Immature natural killer cell (primary cell): Measurements from ENCODE around the gene ACTL8. TPM values are rescaled to one million over a fixed set of nuclear protein-coding genes. Genes with fewer than 3 reads are reported as not detected.

Source experiments
- DNase-seq, 3 donors: peaks; one replicate each; pipeline ENCODE4 v3.0.0; 2022; ENCODE audit warnings: mixed read lengths in 1 of 3
- H3K27ac Mint-ChIP-seq, 6 donors: one replicate each; pipeline ENCODE4 v1.8.0; 2020; ENCODE audit warnings: mixed read lengths in 6 of 6, mild to moderate bottlenecking in 5 of 6, inconsistent platforms in 4 of 6, moderate library complexity in 3 of 6
- H3K27me3 Mint-ChIP-seq, 3 donors: one replicate each; pipeline ENCODE4 v1.8.0; 2020 to 2021; ENCODE audit warnings: low read depth in 3 of 3, mild to moderate bottlenecking in 3 of 3, mixed read lengths in 3 of 3, moderate library complexity in 3 of 3, inconsistent platforms in 1 of 3
- H3K36me3 Mint-ChIP-seq, 3 donors: one replicate each; pipeline ENCODE4 v1.8.0; 2020; ENCODE audit warnings: mixed read lengths in 3 of 3, inconsistent platforms in 2 of 3, mild to moderate bottlenecking in 2 of 3
- H3K4me1 Mint-ChIP-seq, 2 donors: one replicate each; pipeline ENCODE4 v1.8.0; 2020; ENCODE audit warnings: inconsistent platforms in 2 of 2, mild to moderate bottlenecking in 2 of 2, mixed read lengths in 2 of 2, moderate library complexity in 1 of 2
- H3K4me3 Mint-ChIP-seq, 5 donors: one replicate each; pipeline ENCODE4 v1.8.0; 2020; ENCODE audit warnings: mild to moderate bottlenecking in 5 of 5, mixed read lengths in 5 of 5, inconsistent platforms in 3 of 5, moderate library complexity in 3 of 5
- H3K9me3 Mint-ChIP-seq, 6 donors: one replicate each; pipeline ENCODE4 v1.8.0; 2020; ENCODE audit warnings: mild to moderate bottlenecking in 6 of 6, mixed read lengths in 6 of 6, inconsistent platforms in 4 of 6, moderate library complexity in 3 of 6
- polyA plus RNA-seq, 3 donors: library from polyadenylated mRNA; unstranded; fragments of 300-500 nt; fragmentation: Illumina TruSeq; gene quantifications; one replicate each; pipeline ENCODE4 v1.2.3, GENCODE V29; 2021

The ACTL8 gene
- polyA plus RNA-seq, 3 donors from 2014 or later = not detected

- peaks cover 2 to 4% (median 2%) of the 10 kb centered on the region in 3 donors for H3K27me3 Mint-ChIP-seq
- no peaks in the 10 kb centered on the region for H3K4me1 Mint-ChIP-seq
- H3K36me3 Mint-ChIP-seq = no peaks in the 10 kb centered on the region
- DNase-seq = no peak
- H3K27ac Mint-ChIP-seq = no peak overlapping the region
- no peaks in the 10 kb centered on the region for H3K9me3 Mint-ChIP-seq
- H3K4me3 Mint-ChIP-seq = no peak overlapping the region
Observed at GRCh38 chr1:17725811-17726582, 29.1 kb upstream of the ACTL8 start.

DNA sequence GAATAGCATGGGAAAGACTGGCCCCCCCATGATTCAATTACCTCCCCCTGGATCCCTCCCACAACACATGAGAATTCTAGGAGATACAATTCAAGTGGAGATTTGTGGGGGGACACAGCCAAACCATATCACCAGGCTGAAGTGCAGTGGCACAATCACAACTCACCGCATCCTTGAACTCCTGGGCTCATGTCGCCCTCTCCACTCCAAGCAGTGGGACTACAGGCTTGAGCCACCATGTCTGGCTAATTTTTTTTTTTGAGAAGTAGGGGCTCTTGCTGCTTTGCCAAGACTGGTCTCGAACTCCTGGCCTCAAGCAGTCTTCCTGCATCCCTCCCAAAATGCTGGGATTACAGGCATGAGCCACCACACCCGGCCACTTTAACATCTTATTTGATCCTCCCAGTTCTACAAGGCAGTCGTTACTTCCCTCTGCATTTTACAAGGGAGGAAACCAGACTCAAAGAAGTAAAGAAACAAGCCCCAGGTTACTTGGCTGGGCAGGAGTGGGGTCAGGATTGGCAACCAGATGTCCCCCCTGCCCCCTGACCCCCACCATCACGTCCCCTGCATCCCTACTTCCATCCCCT is 26.9 kb upstream of the ACTL8 start:
- no peak for DNase-seq
- Mint-ChIP-seq H3K9me3 (no peaks in the 10 kb centered on the region), H3K4me1 (no peaks in the 10 kb centered on the region), H3K27me3 (peaks cover 0 to 2% (median 0%) of the 10 kb centered on the region in 3 donors), H3K36me3 (no peaks in the 10 kb centered on the region), H3K27ac (no peak overlapping the region), H3K4me3 (no peak overlapping the region)

GRCh38 chr1:17729248-17729647 is 25.9 kb upstream of the ACTL8 start:
- H3K4me3 Mint-ChIP-seq = no peak overlapping the region
- H3K27ac Mint-ChIP-seq = no peak overlapping the region
- no peak for DNase-seq
- H3K36me3 Mint-ChIP-seq = no peaks in the 10 kb centered on the region
- H3K4me1 Mint-ChIP-seq = no peaks in the 10 kb centered on the region
- peaks cover 0 to 2% (median 0%) of the 10 kb centered on the region in 3 donors for H3K27me3 Mint-ChIP-seq
- H3K9me3 Mint-ChIP-seq = no peaks in the 10 kb centered on the region

DNA sequence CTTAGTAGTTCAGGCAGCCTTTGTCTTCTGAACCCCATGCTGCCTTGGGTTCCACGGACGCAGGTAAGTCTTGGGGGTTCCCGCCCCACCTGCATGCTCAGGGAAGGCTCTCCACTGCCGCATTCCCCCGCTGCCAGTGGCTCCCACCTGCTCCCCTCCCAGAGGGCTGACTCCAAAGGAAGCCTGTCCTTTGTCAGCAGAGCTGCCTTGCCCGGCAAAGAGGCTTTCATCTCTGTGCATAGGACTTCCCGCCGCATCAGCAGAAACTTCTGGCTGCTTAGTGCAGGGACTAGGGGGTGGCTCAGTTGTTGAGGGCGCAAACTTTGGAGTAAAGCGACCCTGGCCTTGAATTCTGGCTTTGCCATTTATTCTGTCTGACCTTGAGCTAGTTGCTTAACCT is 25.2 kb upstream of the ACTL8 start:
- no peak for DNase-seq
- H3K27me3 Mint-ChIP-seq = peaks cover 0 to 2% (median 0%) of the 10 kb centered on the region in 3 donors
- no peak overlapping the region for H3K27ac Mint-ChIP-seq
- no peak overlapping the region for H3K4me3 Mint-ChIP-seq
- no peaks in the 10 kb centered on the region for H3K9me3 Mint-ChIP-seq
- H3K36me3 Mint-ChIP-seq = no peaks in the 10 kb centered on the region
- H3K4me1 Mint-ChIP-seq = no peaks in the 10 kb centered on the region

GRCh38 chr1:17731460-17731859 is 23.7 kb upstream of the ACTL8 start:
- no peak for DNase-seq
- no peaks in the 10 kb centered on the region for H3K36me3 Mint-ChIP-seq
- no peak overlapping the region for H3K4me3 Mint-ChIP-seq
- no peaks in the 10 kb centered on the region for H3K4me1 Mint-ChIP-seq
- H3K27ac Mint-ChIP-seq = no peak overlapping the region
- peaks cover 0 to 2% (median 0%) of the 10 kb centered on the region in 3 donors for H3K27me3 Mint-ChIP-seq
- H3K9me3 Mint-ChIP-seq = no peaks in the 10 kb centered on the region

GRCh38 chr1:17732475-17732874 is 22.7 kb upstream of the ACTL8 start:
- Mint-ChIP-seq H3K27ac (no peak overlapping the region), H3K36me3 (no peaks in the 10 kb centered on the region), H3K4me3 (no peak overlapping the region), H3K27me3 (peaks cover 0 to 2% (median 0%) of the 10 kb centered on the region in 3 donors), H3K9me3 (no peaks in the 10 kb centered on the region), H3K4me1 (no peaks in the 10 kb centered on the region)
- DNase-seq = no peak

DNA sequence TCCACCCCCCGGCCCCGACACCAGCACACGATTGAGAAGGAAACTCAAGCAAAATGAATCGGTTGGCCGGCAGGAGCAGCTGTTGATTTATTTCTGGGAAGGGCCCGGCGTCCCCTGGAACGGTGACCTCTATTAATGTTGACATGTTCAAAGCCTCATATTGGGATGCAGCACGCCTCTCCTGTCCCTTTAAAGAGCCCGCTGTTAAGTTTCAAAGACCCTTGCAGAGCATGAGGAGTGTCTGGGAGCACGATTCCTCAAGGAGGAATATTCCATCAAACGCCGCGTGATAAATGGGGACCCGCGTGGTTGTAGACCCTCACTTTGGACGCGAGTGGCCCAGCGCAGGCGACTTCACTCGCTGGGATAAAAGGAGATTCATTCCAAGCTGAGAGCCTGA is 21.5 kb upstream of the ACTL8 start:
- no peaks in the 10 kb centered on the region for H3K4me1 Mint-ChIP-seq
- H3K27me3 Mint-ChIP-seq = peaks cover 0 to 2% (median 0%) of the 10 kb centered on the region in 3 donors
- no peaks in the 10 kb centered on the region for H3K36me3 Mint-ChIP-seq
- no peak for DNase-seq
- no peak overlapping the region for H3K4me3 Mint-ChIP-seq
- no peaks in the 10 kb centered on the region for H3K9me3 Mint-ChIP-seq
- no peak overlapping the region for H3K27ac Mint-ChIP-seq

DNA sequence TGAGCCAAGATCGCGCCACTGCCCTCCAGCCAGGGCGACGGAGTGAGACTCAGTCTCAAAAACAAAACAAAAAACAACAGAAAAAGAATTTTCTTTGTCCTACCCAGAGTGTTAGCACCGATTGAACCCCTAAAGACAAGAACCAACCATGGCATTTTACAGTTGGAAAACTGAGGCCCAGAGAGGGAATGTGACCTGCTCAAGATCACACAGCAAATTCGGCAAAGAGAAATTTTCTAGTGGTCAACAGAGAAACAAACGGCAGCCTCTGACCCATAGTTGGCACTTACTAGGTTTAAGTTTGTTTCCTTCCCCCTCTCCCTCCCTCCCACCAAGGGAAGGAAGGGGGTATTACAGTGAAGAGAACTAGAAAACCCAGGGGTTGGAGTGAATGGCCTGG is 20.5 kb upstream of the ACTL8 start:
- Mint-ChIP-seq H3K4me1 (no peaks in the 10 kb centered on the region), H3K27ac (no peak overlapping the region), H3K4me3 (no peak overlapping the region), H3K36me3 (no peaks in the 10 kb centered on the region), H3K9me3 (no peaks in the 10 kb centered on the region), H3K27me3 (peaks cover 0 to 2% (median 0%) of the 10 kb centered on the region in 3 donors)
- DNase-seq = no peak

GRCh38 chr1:17735348-17735747 is 19.8 kb upstream of the ACTL8 start:
- H3K36me3 Mint-ChIP-seq = no peaks in the 10 kb centered on the region
- H3K4me3 Mint-ChIP-seq = no peak overlapping the region
- no peaks in the 10 kb centered on the region for H3K4me1 Mint-ChIP-seq
- H3K27me3 Mint-ChIP-seq = peaks cover 0 to 2% (median 0%) of the 10 kb centered on the region in 3 donors
- DNase-seq = no peak
- H3K9me3 Mint-ChIP-seq = no peaks in the 10 kb centered on the region
- H3K27ac Mint-ChIP-seq = no peak overlapping the region

DNA sequence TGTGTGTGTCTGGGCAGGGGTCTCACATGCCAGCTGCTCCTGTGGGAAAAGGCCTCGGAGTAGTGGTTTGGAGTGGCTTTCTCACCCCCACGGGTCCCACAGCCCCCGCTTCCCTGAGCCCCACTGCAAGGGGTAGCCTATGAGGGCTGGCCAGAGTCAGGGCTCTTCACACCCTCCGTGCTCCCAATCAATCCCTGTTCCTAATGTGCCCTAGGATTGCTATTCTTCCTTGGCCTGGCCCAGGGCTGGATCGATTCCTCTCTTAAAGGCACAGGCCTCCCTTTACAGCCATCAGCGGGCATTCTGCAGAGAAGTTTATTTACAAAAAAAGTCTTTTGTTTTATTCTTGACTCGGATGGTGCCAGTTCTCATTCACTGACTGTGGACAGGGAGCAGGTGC is 19.3 kb upstream of the ACTL8 start:
- no peaks in the 10 kb centered on the region for H3K9me3 Mint-ChIP-seq
- H3K4me1 Mint-ChIP-seq = no peaks in the 10 kb centered on the region
- no peaks in the 10 kb centered on the region for H3K36me3 Mint-ChIP-seq
- no peak overlapping the region for H3K27ac Mint-ChIP-seq
- no peak overlapping the region for H3K4me3 Mint-ChIP-seq
- no peak for DNase-seq
- H3K27me3 Mint-ChIP-seq = peaks cover 0 to 7% (median 0%) of the 10 kb centered on the region in 3 donors

- Mint-ChIP-seq H3K4me1 (no peaks in the 10 kb centered on the region), H3K27me3 (peaks cover 0 to 10% (median 2%) of the 10 kb centered on the region in 3 donors), H3K36me3 (no peaks in the 10 kb centered on the region), H3K4me3 (no peak overlapping the region), H3K9me3 (no peaks in the 10 kb centered on the region), H3K27ac (no peak overlapping the region)
- DNase-seq = no peak
Observed at GRCh38 chr1:17736625-17737024, 18.5 kb upstream of the ACTL8 start.

- H3K27me3 Mint-ChIP-seq = peaks cover 2 to 10% (median 2%) of the 10 kb centered on the region in 3 donors
Observed at GRCh38 chr1:17739050-17739449, 16.1 kb upstream of the ACTL8 start.

DNA sequence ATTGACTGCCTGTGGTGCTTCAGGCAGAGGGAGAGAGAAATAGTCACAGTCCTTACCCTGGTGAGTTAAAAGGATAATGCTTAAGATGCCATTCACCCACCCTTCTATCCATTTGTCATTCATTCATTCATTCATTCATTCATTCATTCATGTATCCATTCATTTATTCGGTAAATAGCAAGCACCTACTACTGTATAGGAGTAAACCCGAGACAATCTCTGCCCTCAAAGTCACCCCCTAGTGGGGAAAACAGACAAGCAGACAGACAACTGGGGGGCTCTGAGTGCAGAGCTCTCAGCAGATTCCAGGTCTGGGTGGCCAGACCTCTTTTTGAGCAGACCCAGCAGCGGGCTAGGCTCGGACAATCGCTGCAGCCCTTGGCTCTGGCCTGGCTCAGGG is 14.1 kb upstream of the ACTL8 start:
- no peaks in the 10 kb centered on the region for H3K4me1 Mint-ChIP-seq
- no peak overlapping the region for H3K27ac Mint-ChIP-seq
- H3K4me3 Mint-ChIP-seq = no peak overlapping the region
- no peak for DNase-seq
- H3K9me3 Mint-ChIP-seq = no peaks in the 10 kb centered on the region
- H3K36me3 Mint-ChIP-seq = no peaks in the 10 kb centered on the region
- H3K27me3 Mint-ChIP-seq = peaks cover 2 to 10% (median 2%) of the 10 kb centered on the region in 3 donors

More at GRCh38 chr1:17739050-17739449, 16.1 kb upstream of the ACTL8 start:
- DNase-seq = no peak
- Mint-ChIP-seq H3K4me1 (no peaks in the 10 kb centered on the region), H3K27ac (no peak overlapping the region), H3K36me3 (no peaks in the 10 kb centered on the region), H3K9me3 (no peaks in the 10 kb centered on the region), H3K4me3 (no peak overlapping the region)

DNA sequence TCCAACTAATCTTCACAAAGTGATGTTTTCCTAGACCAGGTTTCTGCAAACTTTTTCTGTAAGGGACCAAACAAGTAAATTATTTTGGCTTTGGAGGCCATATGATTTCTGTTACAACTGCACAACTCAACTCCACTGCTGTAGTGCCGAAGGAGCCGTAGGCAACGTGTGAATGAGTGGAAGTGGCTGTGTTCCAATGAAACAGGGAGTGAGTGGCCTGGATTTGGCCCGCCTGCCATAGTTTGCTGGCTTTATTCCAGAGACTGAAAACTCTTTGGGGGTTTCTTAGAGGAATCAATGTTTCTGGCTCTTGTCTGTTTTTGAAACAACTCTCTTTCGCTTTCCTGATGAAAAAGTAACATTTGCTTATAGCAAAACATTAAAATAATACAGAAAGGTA is 12.6 kb upstream of the ACTL8 start:
- H3K4me1 Mint-ChIP-seq = no peaks in the 10 kb centered on the region
- no peak for DNase-seq
- H3K4me3 Mint-ChIP-seq = no peak overlapping the region

More for the DNA sequence above, 12.6 kb upstream of the ACTL8 start:
- H3K9me3 Mint-ChIP-seq = no peaks in the 10 kb centered on the region
- peaks cover 2 to 10% (median 4%) of the 10 kb centered on the region in 3 donors for H3K27me3 Mint-ChIP-seq
- H3K36me3 Mint-ChIP-seq = no peaks in the 10 kb centered on the region
- H3K27ac Mint-ChIP-seq = no peak overlapping the region
